Thyroid gland (tissue), 4 donors: ENCODE measurements around the gene VWC2. TPM values are rescaled to one million over a fixed set of nuclear protein-coding genes. Genes with fewer than 3 reads are reported as not detected.

Source experiments
- DNase-seq, 2 donors: peaks; one replicate each; pipeline ENCODE4 v3.0.0-alpha.2; 2019
- H3K27ac ChIP-seq, 3 donors: fragments of 200-600 bp; sonication (generic); 1 replicate in 2 of 3; 2 replicates in 1 of 3; pipeline ENCODE4 v1.5.1; 2016 to 2019; ENCODE audit warnings: mild to moderate bottlenecking in 1 of 3, moderate library complexity in 1 of 3
- H3K27me3 ChIP-seq: fragments of 200-600 bp; sonication (generic); one replicate; pipeline ENCODE4 v1.5.1; 2019
- H3K36me3 ChIP-seq, 2 donors: fragments of 200-600 bp; sonication (generic); one replicate each; pipeline ENCODE4 v1.5.1; 2016 to 2019
- H3K4me1 ChIP-seq, 2 donors: fragments of 200-600 bp; sonication (generic); one replicate each; pipeline ENCODE4 v1.5.1; 2017 to 2019
- H3K4me3 ChIP-seq, 3 donors: fragments of 200-600 bp; sonication (generic); replicated peaks in 1 of 3; 1 replicate in 2 of 3; 2 replicates in 1 of 3; pipeline ENCODE4 v1.5.1; 2016; ENCODE audit warnings: mild to moderate bottlenecking in 1 of 3
- H3K9me3 ChIP-seq: fragments of 200-600 bp; sonication (generic); one replicate; pipeline ENCODE4 v1.5.1; 2017
- POLR2A ChIP-seq, 2 donors: fragments of 450-650 bp; IDR thresholded peaks; one replicate each; pipeline ENCODE4 v1.6.1; 2017; ENCODE audit warnings: antibody characterized with exemption in 2 of 2, mild to moderate bottlenecking in 2 of 2, moderate library complexity in 1 of 2
- WGBS, 2 donors: methylation state at CpG; one replicate each; pipeline ENCODE4 v1.1.5; 2017; 5-methylcytosine and 5-hydroxymethylcytosine counted together
- intact Hi-C: fragments of 100-400 bp; cut with DNase I; formaldehyde crosslinking; loops from one replicate; pipeline ENCODE4 v1.15.1; 2023
- total RNA-seq, 4 donors: library from RNA; depleted of rRNA; stranded (reverse); fragments of >200 nt; gene quantifications; one replicate each; pipeline ENCODE4 v1.2.3, GENCODE V29; 2016
- TF ChIP-seq, protein P1 (sequence below), 6 experiments: fragments of 200-600 bp in 3 of 6; fragments of 450-650 bp in 3 of 6; sonication (generic) in 3 of 6; IDR thresholded peaks; one replicate each; pipeline ENCODE4 v1.5.1; 2016 to 2019; ENCODE audit warnings: antibody characterized with exemption in 6 of 6, mild to moderate bottlenecking in 2 of 6, inconsistent platforms in 1 of 6, moderate library complexity in 1 of 6

VWC2 gene
- total RNA-seq, 4 donors from 2014 or later: 0.25 to 0.63 TPM; not detected in 2

DNA sequence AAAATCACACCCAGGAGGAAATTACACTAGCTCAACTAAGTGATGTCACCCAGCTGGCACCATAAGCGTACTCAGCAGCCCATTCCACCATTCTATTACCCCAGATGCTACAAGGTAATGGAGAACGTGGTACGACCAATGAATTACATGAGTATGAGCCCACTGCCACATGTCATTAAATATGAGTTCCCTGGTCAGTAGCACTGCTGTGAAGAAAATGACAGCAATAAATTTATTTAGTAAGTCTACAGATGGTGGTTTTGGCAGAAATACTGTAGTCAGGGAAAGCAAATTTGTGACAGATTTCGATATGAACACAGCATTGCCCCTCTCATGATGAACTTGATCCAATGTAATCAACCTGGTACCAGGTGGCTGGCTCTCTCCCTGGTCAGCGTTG, 154.2 kb downstream of the VWC2 start:
- no peaks in the 10 kb centered on the region for H3K4me1 ChIP-seq
- H3K36me3 ChIP-seq: no peaks in the 10 kb centered on the region
- intact Hi-C loops: no loop called here
- 85 to 89% methylated on average over 5 of the region's 5 CpGs for WGBS, 2 donors
- no peak for TF ChIP-seq POLR2A (IDR thresholded peaks at IDR 0.05)
- no peaks in the 10 kb centered on the region for H3K27me3 ChIP-seq
- H3K4me3 ChIP-seq: no peak overlapping the region
- H3K27ac ChIP-seq: no peak overlapping the region
- no peak for DNase-seq
- no peaks in the 10 kb centered on the region for H3K9me3 ChIP-seq

DNA sequence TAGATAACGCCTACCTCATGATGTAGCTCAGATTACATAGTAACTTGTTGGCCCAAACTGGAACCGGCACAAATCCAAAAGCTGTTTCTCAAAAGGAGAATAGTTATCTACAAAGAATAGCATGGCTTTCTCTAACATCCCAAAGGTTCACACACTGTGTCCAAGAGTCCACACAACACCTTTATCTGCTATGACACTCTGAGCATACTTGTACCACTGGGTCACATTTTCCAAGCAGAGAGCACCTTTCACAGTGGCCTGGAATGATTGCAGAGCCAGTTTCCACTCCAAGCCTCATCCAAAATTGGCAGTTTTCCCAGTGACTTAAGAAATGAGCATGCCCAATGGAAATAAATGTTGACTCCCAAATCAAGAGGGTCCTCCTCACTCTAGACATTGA, 155.3 kb downstream of the VWC2 start:
- Histone ChIP-seq H3K27ac (no peak overlapping the region), H3K4me3 (no peak overlapping the region), H3K4me1 (no peaks in the 10 kb centered on the region), H3K9me3 (no peaks in the 10 kb centered on the region), H3K27me3 (no peaks in the 10 kb centered on the region), H3K36me3 (no peaks in the 10 kb centered on the region)
- 76 to 78% methylated on average over 2 of the region's 2 CpGs for WGBS, 2 donors
- TF ChIP-seq POLR2A (IDR thresholded peaks at IDR 0.05): no peak
- DNase-seq: no peak
- intact Hi-C loops: no loop called here

- no peak overlapping the region for H3K27ac ChIP-seq
- 81 to 90% methylated on average over 2 of the region's 2 CpGs for WGBS, 2 donors
- no peaks in the 10 kb centered on the region for H3K9me3 ChIP-seq
- no peaks in the 10 kb centered on the region for H3K36me3 ChIP-seq
- intact Hi-C loops: no loop called here
- no peaks in the 10 kb centered on the region for H3K4me1 ChIP-seq
- no peak for TF ChIP-seq POLR2A (IDR thresholded peaks at IDR 0.05)
- TF ChIP-seq, protein P1, sequence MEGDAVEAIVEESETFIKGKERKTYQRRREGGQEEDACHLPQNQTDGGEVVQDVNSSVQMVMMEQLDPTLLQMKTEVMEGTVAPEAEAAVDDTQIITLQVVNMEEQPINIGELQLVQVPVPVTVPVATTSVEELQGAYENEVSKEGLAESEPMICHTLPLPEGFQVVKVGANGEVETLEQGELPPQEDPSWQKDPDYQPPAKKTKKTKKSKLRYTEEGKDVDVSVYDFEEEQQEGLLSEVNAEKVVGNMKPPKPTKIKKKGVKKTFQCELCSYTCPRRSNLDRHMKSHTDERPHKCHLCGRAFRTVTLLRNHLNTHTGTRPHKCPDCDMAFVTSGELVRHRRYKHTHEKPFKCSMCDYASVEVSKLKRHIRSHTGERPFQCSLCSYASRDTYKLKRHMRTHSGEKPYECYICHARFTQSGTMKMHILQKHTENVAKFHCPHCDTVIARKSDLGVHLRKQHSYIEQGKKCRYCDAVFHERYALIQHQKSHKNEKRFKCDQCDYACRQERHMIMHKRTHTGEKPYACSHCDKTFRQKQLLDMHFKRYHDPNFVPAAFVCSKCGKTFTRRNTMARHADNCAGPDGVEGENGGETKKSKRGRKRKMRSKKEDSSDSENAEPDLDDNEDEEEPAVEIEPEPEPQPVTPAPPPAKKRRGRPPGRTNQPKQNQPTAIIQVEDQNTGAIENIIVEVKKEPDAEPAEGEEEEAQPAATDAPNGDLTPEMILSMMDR (IDR thresholded peaks at IDR 0.05): no peak
- no peaks in the 10 kb centered on the region for H3K27me3 ChIP-seq
- H3K4me3 ChIP-seq: no peak overlapping the region
- DNase-seq: no peak
These were observed 158.2 kb downstream of the VWC2 start for GRCh38 chr7:49931627-49932026.

DNA sequence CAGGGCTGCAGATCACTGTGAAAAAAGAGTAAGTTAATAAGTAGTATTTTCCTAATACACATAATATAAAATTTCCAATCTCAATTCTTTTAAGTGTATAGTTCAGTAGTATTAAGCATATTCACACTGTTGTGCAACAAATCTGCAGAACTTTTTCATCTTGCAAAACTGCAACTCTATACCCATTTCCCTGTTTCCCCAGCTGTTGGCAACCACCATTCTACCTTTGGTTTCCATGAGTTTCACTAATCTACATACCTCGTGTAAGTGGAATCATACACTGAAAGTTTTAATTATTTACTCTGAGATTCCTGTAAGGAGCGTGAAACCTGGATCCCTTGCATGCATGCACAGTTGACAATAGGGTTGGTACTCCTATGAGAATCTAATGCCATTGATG, 164.2 kb downstream of the VWC2 start:
- WGBS, 2 donors: 86 to 95% methylated on average over 2 of the region's 2 CpGs
- no peak for DNase-seq

More for the DNA sequence above, 164.2 kb downstream of the VWC2 start:
- H3K36me3 ChIP-seq: no peaks in the 10 kb centered on the region
- no peak overlapping the region for H3K27ac ChIP-seq
- H3K9me3 ChIP-seq: no peaks in the 10 kb centered on the region
- intact Hi-C loops: no loop called here
- H3K27me3 ChIP-seq: no peaks in the 10 kb centered on the region
- no peaks in the 10 kb centered on the region for H3K4me1 ChIP-seq
- H3K4me3 ChIP-seq: no peak overlapping the region
- TF ChIP-seq POLR2A (IDR thresholded peaks at IDR 0.05): no peak
- TF ChIP-seq, protein P1 (IDR thresholded peaks at IDR 0.05): no peak
